GM12891 (cell line): Measurements from ENCODE around the gene ENHO.

Experiments
- PAX5 ChIP-seq: IDR thresholded peaks from 2 replicates; pipeline ENCODE4 v1.6.1; 2011; ENCODE audit warnings: low read length, moderate library complexity, mild to moderate bottlenecking; ENCODE audit not compliant: insufficient read depth, severe bottlenecking
- POLR2A ChIP-seq: IDR thresholded peaks from 2 replicates; pipeline ENCODE4 v1.6.1; 2011; ENCODE audit warnings: low read depth, low read length, control low read depth
- POLR2AphosphoS5 ChIP-seq: IDR thresholded peaks from 2 replicates; pipeline ENCODE4 v1.6.1; 2011; ENCODE audit warnings: low read depth, low read length, control low read depth

DNA sequence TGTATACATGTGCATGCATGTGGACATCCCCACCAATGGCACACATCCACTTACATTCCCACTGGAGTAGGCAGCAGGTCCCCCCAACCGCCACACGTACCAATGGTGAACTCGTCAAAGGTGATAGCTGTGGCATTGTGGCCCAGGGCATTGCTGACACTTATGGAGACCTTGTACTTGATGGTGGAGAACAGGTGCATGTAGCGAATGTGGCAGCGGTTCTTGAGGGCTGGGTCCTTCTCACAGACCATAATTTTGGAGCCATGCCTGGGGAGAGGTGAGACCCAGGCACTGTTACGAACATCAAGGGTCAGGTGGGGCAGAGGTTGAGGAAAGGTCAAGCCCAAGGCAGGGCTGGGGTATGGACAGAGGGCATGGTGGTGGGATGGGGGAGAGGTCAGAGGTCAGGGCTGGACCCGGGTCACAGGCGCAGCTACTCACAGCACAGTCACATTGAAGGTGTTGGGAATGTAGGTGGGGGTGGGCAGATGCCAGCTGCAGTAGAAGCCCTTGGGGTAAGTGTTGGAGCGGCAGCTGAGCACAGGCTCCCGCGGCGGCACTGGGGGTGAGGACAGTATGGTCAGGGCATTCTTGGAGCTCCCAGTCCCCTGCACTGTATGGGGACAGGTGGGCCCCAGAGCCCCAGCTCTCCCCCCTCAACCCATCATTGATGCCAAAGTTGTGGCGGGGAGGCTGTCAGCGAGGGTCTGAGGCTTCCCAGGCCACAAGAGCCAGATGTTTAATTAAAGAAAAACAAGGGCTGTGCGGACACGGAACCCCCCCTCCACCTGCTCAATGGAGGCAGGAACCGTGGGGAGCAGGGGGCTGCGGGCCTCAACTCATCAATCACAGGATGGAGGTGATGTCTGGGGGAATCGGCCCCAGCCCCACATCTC is 34.9 kb upstream of the ENHO start:
- no peak for TF ChIP-seq POLR2A
- TF ChIP-seq POLR2AphosphoS5, result no peak
- no peak for TF ChIP-seq PAX5
